WERI-Rb-1 (cell line): ENCODE measurements around the gene PPEF1.
A peak's percentile ranks its signal among the peaks of the same experiment; 100 is the strongest.

Experiments used
- DNase-seq: peaks from one replicate; pipeline ENCODE4 v3.0.0-alpha.2; 2020
- H3K27ac ChIP-seq: fragments of 250-450 bp; sonication (Bioruptor Pico); 2 replicates; pipeline ENCODE4 v1.5.1; 2020; ENCODE audit warnings: mild to moderate bottlenecking, moderate library complexity
- H3K27me3 ChIP-seq: fragments of 250-450 bp; sonication (Bioruptor Pico); 2 replicates; pipeline ENCODE4 v1.5.1; 2021; ENCODE audit warnings: mild to moderate bottlenecking, low read depth, moderate library complexity; ENCODE audit not compliant: insufficient read depth, severe bottlenecking
- H3K36me3 ChIP-seq: fragments of 250-450 bp; sonication (Bioruptor Pico); 2 replicates; pipeline ENCODE4 v1.5.1; 2020; ENCODE audit warnings: mild to moderate bottlenecking, moderate library complexity
- H3K4me3 ChIP-seq: 2 replicates; pipeline ENCODE4 v1.5.1; 2011; ENCODE audit warnings: low read depth, mild to moderate bottlenecking, control low read depth, low read length
- H3K9me3 ChIP-seq: fragments of 250-450 bp; sonication (Bioruptor Pico); 2 replicates; pipeline ENCODE4 v1.5.1; 2021; ENCODE audit warnings: mild to moderate bottlenecking, moderate library complexity; ENCODE audit not compliant: severe bottlenecking
- TF ChIP-seq, protein P1 (sequence below): IDR thresholded peaks from 2 replicates; pipeline ENCODE4 v1.5.1; 2011; ENCODE audit warnings: low read depth, mild to moderate bottlenecking, control low read depth, inconsistent platforms, low read length

The PPEF1 gene

DNA sequence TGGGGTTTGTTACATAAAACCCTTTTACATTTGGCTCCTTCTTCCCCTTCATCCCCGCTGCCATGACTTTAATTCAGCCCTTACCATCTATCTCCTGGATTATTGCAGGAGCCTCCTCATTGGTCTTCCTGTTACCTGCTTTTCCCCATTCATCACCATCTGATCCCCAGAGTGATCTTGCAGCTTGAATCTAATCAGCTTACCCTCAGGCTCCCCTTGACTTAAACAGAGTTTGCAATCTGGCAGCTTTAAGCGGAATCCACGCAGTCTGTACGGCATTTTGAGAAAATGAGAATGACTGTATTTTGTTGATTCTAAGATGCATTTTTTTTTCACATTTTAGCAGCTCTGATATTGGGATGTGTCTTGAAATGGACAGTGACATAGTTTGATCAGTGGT is 14.9 kb upstream of the PPEF1 start:
- peak overlapping the region; percentile 98 for H3K27ac ChIP-seq
- no peaks in the 10 kb centered on the region for H3K27me3 ChIP-seq
- H3K4me3 ChIP-seq, result peak overlapping the region; percentile 33
- peaks cover 20% of the 10 kb centered on the region for H3K9me3 ChIP-seq
- H3K36me3 ChIP-seq, result peaks cover 4% of the 10 kb centered on the region
- DNase-seq, result peak; percentile 82
- TF ChIP-seq, protein P1, sequence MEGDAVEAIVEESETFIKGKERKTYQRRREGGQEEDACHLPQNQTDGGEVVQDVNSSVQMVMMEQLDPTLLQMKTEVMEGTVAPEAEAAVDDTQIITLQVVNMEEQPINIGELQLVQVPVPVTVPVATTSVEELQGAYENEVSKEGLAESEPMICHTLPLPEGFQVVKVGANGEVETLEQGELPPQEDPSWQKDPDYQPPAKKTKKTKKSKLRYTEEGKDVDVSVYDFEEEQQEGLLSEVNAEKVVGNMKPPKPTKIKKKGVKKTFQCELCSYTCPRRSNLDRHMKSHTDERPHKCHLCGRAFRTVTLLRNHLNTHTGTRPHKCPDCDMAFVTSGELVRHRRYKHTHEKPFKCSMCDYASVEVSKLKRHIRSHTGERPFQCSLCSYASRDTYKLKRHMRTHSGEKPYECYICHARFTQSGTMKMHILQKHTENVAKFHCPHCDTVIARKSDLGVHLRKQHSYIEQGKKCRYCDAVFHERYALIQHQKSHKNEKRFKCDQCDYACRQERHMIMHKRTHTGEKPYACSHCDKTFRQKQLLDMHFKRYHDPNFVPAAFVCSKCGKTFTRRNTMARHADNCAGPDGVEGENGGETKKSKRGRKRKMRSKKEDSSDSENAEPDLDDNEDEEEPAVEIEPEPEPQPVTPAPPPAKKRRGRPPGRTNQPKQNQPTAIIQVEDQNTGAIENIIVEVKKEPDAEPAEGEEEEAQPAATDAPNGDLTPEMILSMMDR, result no peak

DNA sequence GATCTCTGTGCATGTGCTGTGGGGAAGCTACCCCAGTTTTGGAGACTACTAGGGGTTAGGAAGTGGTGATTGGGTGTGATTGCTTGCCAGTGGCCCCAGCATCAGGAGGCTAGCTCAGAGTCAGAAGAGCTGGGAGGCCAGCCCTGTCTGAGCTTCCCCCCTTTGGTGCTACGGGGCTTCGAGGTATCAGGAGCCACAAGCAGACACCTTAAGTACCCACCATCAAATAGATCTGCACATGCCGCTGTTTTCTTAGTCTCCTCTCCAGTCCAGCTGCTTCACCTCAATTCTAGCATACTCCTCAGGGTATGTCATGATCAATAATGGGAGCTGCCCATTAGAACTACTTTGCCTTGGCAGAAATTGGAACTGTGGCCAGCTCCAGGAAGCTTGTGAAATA is 10.8 kb upstream of the PPEF1 start:
- H3K36me3 ChIP-seq, result peaks cover 4% of the 10 kb centered on the region
- H3K9me3 ChIP-seq, result peaks cover 20% of the 10 kb centered on the region
- no peak overlapping the region for H3K27ac ChIP-seq
- TF ChIP-seq, protein P1, result no peak
- no peaks in the 10 kb centered on the region for H3K27me3 ChIP-seq
- H3K4me3 ChIP-seq, result no peak overlapping the region
- DNase-seq, result no peak

DNA sequence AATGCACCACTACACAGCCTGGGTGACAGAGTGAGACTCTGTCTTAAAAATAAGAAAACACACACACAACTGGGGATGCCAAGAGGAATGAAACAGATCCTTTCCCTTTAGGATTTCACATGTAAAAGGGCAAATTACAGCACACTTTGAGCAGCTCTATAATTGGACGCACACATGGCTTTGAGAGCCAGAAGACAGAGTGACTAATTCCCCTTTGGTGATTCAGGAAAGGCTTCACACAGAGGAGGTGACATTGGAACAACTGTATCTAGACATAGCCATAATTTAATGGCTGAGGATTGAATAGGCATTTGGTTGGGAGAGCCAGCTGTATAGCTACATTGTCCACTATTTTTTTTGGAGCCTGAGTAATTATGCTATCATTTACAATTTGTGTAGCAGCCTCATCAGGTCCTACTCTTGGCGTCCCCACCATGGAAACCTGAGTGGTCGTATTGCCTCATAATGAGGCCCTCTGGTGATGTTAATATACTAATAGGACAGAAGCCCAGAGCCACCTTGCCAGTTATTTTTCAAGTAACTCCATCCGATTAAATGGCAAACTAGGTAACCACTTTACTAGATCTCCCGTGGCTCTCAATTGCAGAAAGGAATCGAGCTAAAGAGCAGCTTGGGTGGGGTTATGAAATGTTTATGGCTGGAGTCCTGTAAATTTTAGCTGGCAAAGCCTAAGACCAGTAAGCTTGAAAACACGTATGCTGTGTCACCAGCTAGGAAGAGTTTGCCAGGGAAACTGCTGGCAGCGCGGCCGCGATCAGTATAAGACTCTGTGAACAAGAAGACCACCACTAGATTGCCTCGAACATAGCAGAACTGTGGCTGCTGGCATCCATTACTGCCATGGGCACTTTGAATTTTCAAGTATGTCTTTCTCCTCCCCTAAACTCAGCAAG is 8.5 kb upstream of the PPEF1 start:
- Histone ChIP-seq H3K27me3 (no peaks in the 10 kb centered on the region), H3K27ac (no peak overlapping the region), H3K36me3 (peaks cover 4% of the 10 kb centered on the region), H3K9me3 (peaks cover 20% of the 10 kb centered on the region), H3K4me3 (no peak overlapping the region)
- DNase-seq, result no peak
- TF ChIP-seq, protein P1, result no peak

DNA sequence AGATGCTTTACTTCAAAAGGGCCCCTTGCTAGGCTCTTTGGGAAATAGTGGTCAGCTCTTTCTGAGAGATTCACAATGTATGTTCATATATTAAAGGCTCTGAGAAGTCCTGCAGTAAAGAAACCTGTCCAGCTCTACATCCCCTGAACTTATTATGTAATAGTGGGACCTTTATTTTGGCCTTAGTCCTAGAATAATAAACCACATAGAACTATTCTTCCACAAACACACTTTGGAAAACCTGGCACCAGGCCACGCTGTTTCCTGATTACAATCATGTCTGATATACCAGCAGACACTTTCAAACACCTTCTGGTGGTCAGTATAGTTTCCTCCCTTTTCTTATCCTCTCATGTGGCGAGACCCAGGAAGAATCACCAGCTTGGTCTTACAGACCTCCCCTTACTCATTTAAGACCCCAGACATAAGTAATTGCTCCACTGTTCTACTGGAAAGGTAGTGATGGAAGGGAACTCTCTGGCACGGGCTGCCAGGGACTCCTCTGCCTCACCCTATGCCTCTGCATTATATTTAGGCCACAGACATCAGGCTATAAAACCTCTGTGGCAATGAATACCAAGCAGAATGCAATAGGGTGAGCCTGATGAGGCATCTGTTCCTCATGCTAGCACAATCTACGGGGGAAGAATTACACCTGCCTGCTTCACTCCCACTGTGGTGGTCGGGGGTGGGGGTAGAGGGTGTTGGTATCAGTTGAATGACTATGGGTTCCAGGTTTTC is 5.7 kb upstream of the PPEF1 start:
- H3K9me3 ChIP-seq, result no peaks in the 10 kb centered on the region
- H3K4me3 ChIP-seq, result no peak overlapping the region
- TF ChIP-seq, protein P1, result no peak
- H3K36me3 ChIP-seq, result no peaks in the 10 kb centered on the region
- no peaks in the 10 kb centered on the region for H3K27me3 ChIP-seq
- no peak for DNase-seq
- no peak overlapping the region for H3K27ac ChIP-seq

DNA sequence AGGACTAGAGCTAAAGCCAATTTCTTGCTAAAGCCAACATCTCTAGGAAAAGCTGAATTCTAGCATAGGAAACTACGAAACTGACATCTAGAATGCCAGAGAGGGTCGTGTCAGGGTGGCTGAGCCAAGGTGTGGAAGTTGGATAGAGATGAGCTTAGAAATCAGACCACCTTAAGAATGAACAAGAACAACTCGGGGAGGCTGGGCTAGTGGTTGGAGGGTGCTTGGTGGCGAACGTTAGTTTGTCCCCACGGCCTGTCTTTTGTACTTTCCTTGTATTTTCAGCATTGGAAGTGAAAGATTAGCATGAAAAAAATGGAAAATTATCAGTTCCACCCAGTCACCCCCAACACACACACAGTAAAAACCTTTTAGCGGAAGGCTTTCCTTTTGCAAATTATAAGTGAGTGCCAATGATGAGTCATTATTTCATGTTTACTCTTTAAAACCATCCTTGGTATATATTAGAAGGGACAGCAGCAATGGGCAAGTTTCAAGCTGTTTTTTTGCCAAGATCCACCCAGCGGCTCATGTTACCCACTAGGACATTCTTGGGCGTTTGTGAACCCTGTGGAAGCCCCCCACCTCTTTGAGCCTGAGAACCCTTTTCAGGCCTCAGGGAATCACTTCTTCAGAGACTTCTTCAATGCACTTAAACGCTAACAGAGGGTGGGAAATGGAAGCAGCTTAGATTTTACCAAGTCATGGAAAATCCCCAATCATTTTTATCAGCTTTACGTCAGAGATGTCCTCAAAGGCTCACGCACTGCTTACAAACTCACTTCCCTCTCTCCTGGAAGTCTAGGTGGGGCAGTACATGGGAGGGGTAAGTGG is 4.9 kb upstream of the PPEF1 start:
- H3K36me3 ChIP-seq, result no peaks in the 10 kb centered on the region
- H3K4me3 ChIP-seq, result no peak overlapping the region
- H3K27me3 ChIP-seq, result no peaks in the 10 kb centered on the region
- DNase-seq, result no peak
- TF ChIP-seq, protein P1, result no peak
- H3K9me3 ChIP-seq, result no peaks in the 10 kb centered on the region
- peak overlapping the region; percentile 30 for H3K27ac ChIP-seq
